OCI-LY7 (cell line): ENCODE measurements around the gene NLRP3. TPM values are rescaled to one million over a fixed set of nuclear protein-coding genes. Genes with fewer than 3 reads are reported as not detected.
"Not testable (repeated sequence)": the region's sequence is repeated elsewhere in the genome, so short reads cannot be mapped to it uniquely, and the experiment has no call there.

Source experiments
- BruUV-seq: library from RNA; stranded (reverse); fragments of 400-500 nt; replicated peaks from 2 replicates; lab custom pipeline; 2021; lab: Mats Ljungman, UMichigan
- CTCF ChIA-PET: fragments of 300-600 bp; sonication (Branson Sonifier 250); formaldehyde crosslinking; loops from one replicate; lab custom pipeline; 2022; ENCODE audit warnings: antibody characterized with exemption; ENCODE audit not compliant: unreplicated experiment; lab: Charles Lee
- POLR2A ChIA-PET: fragments of 300-600 bp; sonication (Branson Sonifier 250); formaldehyde crosslinking; loops from one replicate; lab custom pipeline; 2022; ENCODE audit warnings: antibody characterized with exemption; lab: Charles Lee
- DNase-seq: peaks from one replicate; pipeline ENCODE4 v3.0.0-alpha.2; 2015; ENCODE audit warnings: low spot score
- H2AFZ ChIP-seq: fragments of 200-600 bp; sonication (generic), shearing (Covaris generic); 2 replicates; pipeline ENCODE4 v1.6.1; 2014; ENCODE audit warnings: mild to moderate bottlenecking, antibody characterized with exemption, low read length, moderate library complexity
- H3K27ac ChIP-seq: fragments of 200-600 bp; sonication (generic); 2 replicates; pipeline ENCODE4 v1.5.1; 2014; ENCODE audit warnings: mixed run types, low read depth, mild to moderate bottlenecking, moderate library complexity, low read length, inconsistent platforms; ENCODE audit not compliant: poor library complexity, severe bottlenecking
- H3K36me3 ChIP-seq: fragments of 200-600 bp; sonication (generic); 2 replicates; pipeline ENCODE4 v1.6.1; 2014; ENCODE audit warnings: mild to moderate bottlenecking, antibody characterized with exemption, low read length, moderate library complexity, mixed read lengths; ENCODE audit not compliant: insufficient read depth
- H3K4me1 ChIP-seq: fragments of 200-600 bp; sonication (generic); 2 replicates; pipeline ENCODE4 v1.5.1; 2014; ENCODE audit warnings: mild to moderate bottlenecking, low read length; ENCODE audit not compliant: insufficient read depth, poor library complexity, severe bottlenecking
- H3K4me2 ChIP-seq: fragments of 200-600 bp; sonication (generic); 2 replicates; pipeline ENCODE4 v1.6.1; 2014; ENCODE audit warnings: mild to moderate bottlenecking, low read length
- H3K4me3 ChIP-seq: fragments of 200-600 bp; sonication (generic); 2 replicates; pipeline ENCODE4 v1.5.1; 2014; ENCODE audit warnings: mild to moderate bottlenecking, low read depth, low read length; ENCODE audit not compliant: poor library complexity, severe bottlenecking
- H3K79me2 ChIP-seq: fragments of 200-600 bp; sonication (generic); 2 replicates; pipeline ENCODE4 v1.6.1; 2016; ENCODE audit warnings: low read depth, mild to moderate bottlenecking, low read length, moderate library complexity, mixed read lengths; ENCODE audit not compliant: insufficient read depth
- H3K9me2 ChIP-seq: fragments of 200-600 bp; sonication (generic); 2 replicates; pipeline ENCODE4 v1.6.1; 2016; ENCODE audit warnings: mild to moderate bottlenecking, low read length, mixed read lengths; ENCODE audit not compliant: insufficient read depth
- H3K9me3 ChIP-seq: fragments of 200-600 bp; sonication (generic); 2 replicates; pipeline ENCODE4 v1.6.1; 2014; ENCODE audit warnings: mild to moderate bottlenecking, mixed run types, low read length, mixed read lengths
- H4K20me1 ChIP-seq: fragments of 200-600 bp; sonication (generic); 2 replicates; pipeline ENCODE4 v1.6.1; 2014; ENCODE audit warnings: mild to moderate bottlenecking, antibody characterized with exemption, low read length, moderate library complexity, mixed read lengths; ENCODE audit not compliant: insufficient read depth
- EZH2phosphoT487 ChIP-seq: fragments of 200-600 bp; sonication (generic); IDR thresholded peaks from 2 replicates; pipeline ENCODE4 v1.6.1; 2018; ENCODE audit warnings: low read depth, borderline replicate concordance, mild to moderate bottlenecking, mixed run types, antibody characterized with exemption, low read length, moderate library complexity, mixed read lengths
- intact Hi-C: fragments of 100-400 bp; cut with micrococcal nuclease; formaldehyde crosslinking; loops from one replicate; pipeline ENCODE4 v1.10.0; 2022; ENCODE audit not compliant: unreplicated experiment
- total RNA-seq, 2 experiments: library from RNA; depleted of rRNA in 1 of 2; stranded (reverse); fragments of >200 nt in 1 of 2; shearing (Covaris generic) in 1 of 2; gene quantifications; 2 replicates each; pipeline ENCODE4 v1.2.3, GENCODE V29; 2014 to 2022
- TF ChIP-seq, protein P1 (sequence below): fragments of 200-600 bp; sonication (generic); conservative IDR thresholded peaks from 2 replicates; pipeline ENCODE4 v1.5.1; 2014; ENCODE audit warnings: mild to moderate bottlenecking, antibody characterized with exemption, low read length, moderate library complexity, mixed read lengths

NLRP3 gene
- total RNA-seq, 2 experiments from 2014 or later, result not detected

DNA sequence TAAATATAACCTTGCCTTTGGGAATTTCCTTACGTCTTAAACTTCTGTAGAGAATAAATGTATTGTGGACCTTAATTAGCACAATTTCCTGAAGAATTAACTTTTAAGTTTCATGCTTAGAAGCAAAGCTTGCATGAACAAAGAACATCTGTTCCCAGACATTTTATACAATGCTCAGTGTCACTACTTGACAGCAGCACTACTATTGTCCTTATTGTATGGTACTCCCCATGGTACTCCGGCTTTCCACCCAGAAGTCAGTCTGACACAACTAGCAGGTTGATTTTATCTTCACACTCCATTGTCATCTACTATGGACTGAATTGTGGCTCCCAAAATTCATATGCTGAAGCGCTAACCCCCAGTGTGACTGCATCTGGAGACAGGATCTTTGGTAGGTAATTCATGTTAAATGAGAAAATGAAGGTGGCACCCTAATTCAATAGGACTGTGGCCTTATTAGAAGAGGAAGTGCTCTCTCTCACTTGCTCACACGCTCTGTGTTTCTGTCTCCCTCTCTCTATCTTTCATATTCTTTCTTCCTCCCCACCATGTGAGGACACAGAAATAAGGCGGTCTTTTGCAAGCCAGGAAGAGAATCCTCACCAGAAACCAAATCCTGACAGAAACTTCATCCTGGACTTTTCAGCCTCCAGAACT, 52.6 kb downstream of the NLRP3 start:
- no TSS peak for BruUV-seq
- H2AFZ ChIP-seq, result no peak overlapping the region
- no peak overlapping the region for H3K4me3 ChIP-seq
- TF ChIP-seq, protein P1, sequence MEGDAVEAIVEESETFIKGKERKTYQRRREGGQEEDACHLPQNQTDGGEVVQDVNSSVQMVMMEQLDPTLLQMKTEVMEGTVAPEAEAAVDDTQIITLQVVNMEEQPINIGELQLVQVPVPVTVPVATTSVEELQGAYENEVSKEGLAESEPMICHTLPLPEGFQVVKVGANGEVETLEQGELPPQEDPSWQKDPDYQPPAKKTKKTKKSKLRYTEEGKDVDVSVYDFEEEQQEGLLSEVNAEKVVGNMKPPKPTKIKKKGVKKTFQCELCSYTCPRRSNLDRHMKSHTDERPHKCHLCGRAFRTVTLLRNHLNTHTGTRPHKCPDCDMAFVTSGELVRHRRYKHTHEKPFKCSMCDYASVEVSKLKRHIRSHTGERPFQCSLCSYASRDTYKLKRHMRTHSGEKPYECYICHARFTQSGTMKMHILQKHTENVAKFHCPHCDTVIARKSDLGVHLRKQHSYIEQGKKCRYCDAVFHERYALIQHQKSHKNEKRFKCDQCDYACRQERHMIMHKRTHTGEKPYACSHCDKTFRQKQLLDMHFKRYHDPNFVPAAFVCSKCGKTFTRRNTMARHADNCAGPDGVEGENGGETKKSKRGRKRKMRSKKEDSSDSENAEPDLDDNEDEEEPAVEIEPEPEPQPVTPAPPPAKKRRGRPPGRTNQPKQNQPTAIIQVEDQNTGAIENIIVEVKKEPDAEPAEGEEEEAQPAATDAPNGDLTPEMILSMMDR, result no peak
- TF ChIP-seq EZH2phosphoT487, result no peak
- no peak overlapping the region for H3K27ac ChIP-seq
- no peaks in the 10 kb centered on the region for H4K20me1 ChIP-seq
- H3K79me2 ChIP-seq, result no peaks in the 10 kb centered on the region
- no peaks in the 10 kb centered on the region for H3K36me3 ChIP-seq
- no peaks in the 10 kb centered on the region for H3K4me1 ChIP-seq
- no peaks in the 10 kb centered on the region for H3K9me3 ChIP-seq
- H3K4me2 ChIP-seq, result no peak overlapping the region
- CTCF ChIA-PET, result no interaction called here
- H3K9me2 ChIP-seq, result no peaks in the 10 kb centered on the region
- intact Hi-C loops, result no loop called here
- POLR2A ChIA-PET, result interaction anchor here (0.6 to 1.0 kb wide), 2 partner anchors 10 to 186 kb away, joined by 3 read pairs; no protein-coding TSS in a partner anchor
- no peak for DNase-seq

DNA sequence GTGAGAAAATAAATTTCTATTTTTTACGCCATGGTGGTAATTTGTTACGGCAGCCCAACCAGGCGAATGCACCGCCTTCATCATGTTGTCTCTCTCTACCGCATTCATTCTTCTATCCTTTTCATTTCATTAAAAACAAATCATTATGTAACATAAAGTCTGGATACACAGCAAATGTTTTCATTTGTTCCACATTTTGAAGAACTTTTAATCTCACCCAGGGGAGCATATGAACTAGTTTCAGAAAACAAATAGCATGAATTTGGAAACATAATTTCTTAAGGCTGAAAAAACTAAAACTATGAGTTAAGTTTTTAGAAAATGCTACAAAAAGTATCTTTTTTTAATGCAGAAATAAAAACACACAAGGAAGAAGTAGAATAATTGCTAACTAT, 53.2 kb downstream of the NLRP3 start:
- Histone ChIP-seq H3K9me3 (no peaks in the 10 kb centered on the region), H3K79me2 (no peaks in the 10 kb centered on the region), H3K4me2 (no peak overlapping the region), H3K9me2 (no peaks in the 10 kb centered on the region), H2AFZ (no peak overlapping the region), H4K20me1 (no peaks in the 10 kb centered on the region), H3K27ac (no peak overlapping the region), H3K4me1 (no peaks in the 10 kb centered on the region), H3K4me3 (no peak overlapping the region), H3K36me3 (no peaks in the 10 kb centered on the region)
- ChIA-PET POLR2A (no interaction called here), CTCF (no interaction called here)
- TF ChIP-seq, protein P1, result no peak
- no peak for TF ChIP-seq EZH2phosphoT487
- intact Hi-C loops, result no loop called here
- BruUV-seq, result no TSS peak
- DNase-seq, result no peak

DNA sequence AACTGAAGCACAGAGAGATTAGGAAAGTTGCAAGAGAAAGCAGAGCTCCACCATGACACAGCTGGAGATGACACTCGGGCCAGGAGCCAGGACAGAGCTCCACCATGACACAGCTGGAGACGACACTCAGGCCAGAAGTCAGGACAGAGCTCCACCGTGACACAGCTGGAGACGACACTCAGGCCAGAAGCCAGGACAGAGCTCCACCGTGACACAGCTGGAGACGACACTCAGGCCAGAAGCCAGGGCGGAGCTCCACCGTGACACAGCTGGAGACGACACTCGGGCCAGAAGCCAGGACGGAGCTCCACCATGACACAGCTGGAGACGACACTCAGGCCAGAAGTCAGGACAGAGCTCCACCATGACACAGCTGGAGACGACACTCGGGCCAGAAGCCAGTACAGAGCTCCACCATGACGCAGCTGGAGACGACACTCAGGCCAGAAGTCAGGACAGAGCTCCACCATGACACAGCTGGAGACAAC, 55.0 kb downstream of the NLRP3 start:
- H3K9me3 ChIP-seq, H3K4me3 ChIP-seq, BruUV-seq, H3K4me1 ChIP-seq, H3K79me2 ChIP-seq, H3K27ac ChIP-seq, H3K4me2 ChIP-seq, CTCF ChIA-PET, H2AFZ ChIP-seq, POLR2A ChIA-PET, H3K9me2 ChIP-seq, H3K36me3 ChIP-seq, H4K20me1 ChIP-seq, DNase-seq, intact Hi-C loops: not testable (repeated sequence)
